SU-DHL-6 (cell line): ENCODE data around the gene TBC1D22A.

Experiments
- H2AFZ ChIP-seq: fragments of 200-600 bp; sonication (generic); 2 replicates; pipeline ENCODE4 v1.6.1; 2014; ENCODE audit warnings: low read depth, mild to moderate bottlenecking, moderate library complexity, mixed read lengths, antibody characterized with exemption, low read length; ENCODE audit not compliant: severe bottlenecking
- H3F3A ChIP-seq: fragments of 200-600 bp; shearing (Covaris generic); 2 replicates; pipeline ENCODE4 v1.6.0; 2016; ENCODE audit warnings: antibody characterized with exemption, mild to moderate bottlenecking; ENCODE audit not compliant: insufficient read depth
- H3K27ac ChIP-seq: fragments of 200-600 bp; sonication (generic); 2 replicates; pipeline ENCODE4 v1.5.1; 2016; ENCODE audit warnings: low read depth, mild to moderate bottlenecking, low read length, moderate library complexity, mixed read lengths
- H3K27me3 ChIP-seq: fragments of 200-600 bp; sonication (generic), shearing (Covaris generic); 2 replicates; pipeline ENCODE4 v1.6.0; 2014; ENCODE audit warnings: mild to moderate bottlenecking, low read length
- H3K36me3 ChIP-seq: fragments of 200-600 bp; sonication (generic); 2 replicates; pipeline ENCODE4 v1.6.1; 2014; ENCODE audit warnings: mild to moderate bottlenecking, low read length, mixed read lengths
- H3K4me2 ChIP-seq: fragments of 300-600, 200-600 bp; shearing (Covaris generic), sonication (generic); 2 replicates; pipeline ENCODE4 v1.6.0; 2014; ENCODE audit warnings: low read length, low read depth, mild to moderate bottlenecking; ENCODE audit not compliant: poor library complexity, severe bottlenecking
- H3K4me3 ChIP-seq: fragments of 200-600 bp; sonication (generic); 2 replicates; pipeline ENCODE4 v1.5.1; 2014; ENCODE audit warnings: antibody characterized with exemption, low read length, mild to moderate bottlenecking, mixed read lengths; ENCODE audit not compliant: insufficient read depth, poor library complexity, severe bottlenecking
- H3K79me2 ChIP-seq: fragments of 200-600 bp; sonication (generic); 2 replicates; pipeline ENCODE4 v1.6.1; 2014; ENCODE audit warnings: mild to moderate bottlenecking, low read length, moderate library complexity; ENCODE audit not compliant: insufficient read depth
- H3K9ac ChIP-seq: fragments of 200-600 bp; sonication (generic); 2 replicates; pipeline ENCODE4 v1.7.0; 2014; ENCODE audit warnings: mild to moderate bottlenecking, low read length
- H3K9me2 ChIP-seq: fragments of 200-600 bp; sonication (generic); replicated peaks from 2 replicates; pipeline ENCODE4 v1.6.1; 2014; ENCODE audit warnings: low read length; ENCODE audit not compliant: insufficient read depth
- H3K9me3 ChIP-seq: fragments of 200-600 bp; sonication (generic); 2 replicates; pipeline ENCODE4 v1.6.1; 2014; ENCODE audit warnings: low read length, mixed read lengths; ENCODE audit not compliant: insufficient read depth
- H4K20me1 ChIP-seq: fragments of 200-600 bp; sonication (generic); 2 replicates; pipeline ENCODE4 v1.6.1; 2014; ENCODE audit warnings: low read depth, mild to moderate bottlenecking, antibody characterized with exemption, low read length, moderate library complexity, mixed read lengths
- CTCF ChIP-seq: fragments of 200-600 bp; sonication (generic); IDR thresholded peaks from one replicate; pipeline ENCODE4 v1.5.1; 2017; ENCODE audit warnings: antibody characterized with exemption, mild to moderate bottlenecking, low read length, moderate library complexity; ENCODE audit not compliant: insufficient read depth, poor library complexity, severe bottlenecking
- EZH2phosphoT487 ChIP-seq: fragments of 200-600 bp; sonication (generic), shearing (Covaris generic); conservative IDR thresholded peaks from 2 replicates; pipeline ENCODE4 v1.6.1; 2018; ENCODE audit warnings: mild to moderate bottlenecking, antibody characterized with exemption, low read length, moderate library complexity, mixed read lengths

TBC1D22A gene

GRCh38 chr22:46744581-46744980 lies 17.9 kb upstream of the TBC1D22A start:
- no peak overlapping the region for H3K27ac ChIP-seq
- no peak overlapping the region for H3K4me3 ChIP-seq
- H3F3A ChIP-seq, result no peaks in the 10 kb centered on the region
- H3K79me2 ChIP-seq, result no peaks in the 10 kb centered on the region
- H3K4me2 ChIP-seq, result no peak overlapping the region
- no peaks in the 10 kb centered on the region for H3K36me3 ChIP-seq
- no peak overlapping the region for H2AFZ ChIP-seq
- TF ChIP-seq EZH2phosphoT487, result no peak
- no peaks in the 10 kb centered on the region for H4K20me1 ChIP-seq
- H3K9me2 ChIP-seq, result no peaks in the 10 kb centered on the region
- H3K27me3 ChIP-seq, result no peaks in the 10 kb centered on the region
- H3K9me3 ChIP-seq, result no peaks in the 10 kb centered on the region
- H3K9ac ChIP-seq, result no peak overlapping the region

- Histone ChIP-seq H3K9me2 (no peaks in the 10 kb centered on the region), H3K9me3 (no peaks in the 10 kb centered on the region), H3K79me2 (no peaks in the 10 kb centered on the region), H3K27me3 (no peaks in the 10 kb centered on the region), H3K9ac (no peak overlapping the region), H4K20me1 (no peaks in the 10 kb centered on the region), H3K27ac (no peak overlapping the region), H3F3A (no peaks in the 10 kb centered on the region), H2AFZ (no peak overlapping the region), H3K4me3 (no peak overlapping the region), H3K36me3 (no peaks in the 10 kb centered on the region), H3K4me2 (no peak overlapping the region)
- no peak for TF ChIP-seq CTCF
- no peak for TF ChIP-seq EZH2phosphoT487
Measured at GRCh38 chr22:46746192-46746591, 16.3 kb upstream of the TBC1D22A start.

- no peak overlapping the region for H3K9ac ChIP-seq
- no peaks in the 10 kb centered on the region for H3K9me2 ChIP-seq
- no peaks in the 10 kb centered on the region for H3F3A ChIP-seq
- H3K27me3 ChIP-seq, result no peaks in the 10 kb centered on the region
- no peak overlapping the region for H3K4me2 ChIP-seq
- H3K27ac ChIP-seq, result no peak overlapping the region
- no peaks in the 10 kb centered on the region for H3K9me3 ChIP-seq
- no peak overlapping the region for H2AFZ ChIP-seq
- H3K79me2 ChIP-seq, result no peaks in the 10 kb centered on the region
- no peaks in the 10 kb centered on the region for H4K20me1 ChIP-seq
- H3K36me3 ChIP-seq, result no peaks in the 10 kb centered on the region
- no peak overlapping the region for H3K4me3 ChIP-seq
- TF ChIP-seq CTCF, result no peak
- no peak for TF ChIP-seq EZH2phosphoT487
Measured at GRCh38 chr22:46746620-46747019, 15.8 kb upstream of the TBC1D22A start.

GRCh38 chr22:46747646-46748045 lies 14.8 kb upstream of the TBC1D22A start:
- H2AFZ ChIP-seq, result no peak overlapping the region
- no peaks in the 10 kb centered on the region for H3K27me3 ChIP-seq
- H4K20me1 ChIP-seq, result no peaks in the 10 kb centered on the region
- no peaks in the 10 kb centered on the region for H3K36me3 ChIP-seq
- no peaks in the 10 kb centered on the region for H3F3A ChIP-seq
- H3K4me2 ChIP-seq, result no peak overlapping the region
- no peak for TF ChIP-seq EZH2phosphoT487
- TF ChIP-seq CTCF, result no peak
- H3K9ac ChIP-seq, result no peak overlapping the region
- H3K27ac ChIP-seq, result no peak overlapping the region
- H3K9me2 ChIP-seq, result no peaks in the 10 kb centered on the region
- no peak overlapping the region for H3K4me3 ChIP-seq
- no peaks in the 10 kb centered on the region for H3K79me2 ChIP-seq
- no peaks in the 10 kb centered on the region for H3K9me3 ChIP-seq
